Epithelial cell of proximal tubule (primary cell): ENCODE measurements around the gene ACAD9. TPM values are rescaled to one million over a fixed set of nuclear protein-coding genes. Genes with fewer than 3 reads are reported as not detected.

Source experiments
- DNase-seq: peaks from one replicate; pipeline ENCODE4 v3.0.0-alpha.2; 2011; ENCODE audit warnings: low read depth
- H3K4me3 ChIP-seq: 2 replicates; pipeline ENCODE4 v1.5.1; 2011; ENCODE audit warnings: low read depth, mild to moderate bottlenecking, low read length
- CTCF ChIP-seq: conservative IDR thresholded peaks from 2 replicates; pipeline ENCODE4 v1.5.1; 2012; ENCODE audit warnings: low read depth, mild to moderate bottlenecking, low read length
- total RNA-seq: library from RNA; depleted of rRNA; stranded (reverse); fragments of >200 nt; gene quantifications from 2 replicates; pipeline ENCODE4 v1.2.3, GENCODE V29; 2015

The ACAD9 gene
- total RNA-seq, 1 donor from 2014 or later, result 42.8 TPM

- TF ChIP-seq CTCF, result peak; percentile 24
- H3K4me3 ChIP-seq, result peak overlapping the region; percentile 45
- no peak for DNase-seq
These were observed 34.2 kb upstream of the ACAD9 start for GRCh38 chr3:128845119-128845777.

DNA sequence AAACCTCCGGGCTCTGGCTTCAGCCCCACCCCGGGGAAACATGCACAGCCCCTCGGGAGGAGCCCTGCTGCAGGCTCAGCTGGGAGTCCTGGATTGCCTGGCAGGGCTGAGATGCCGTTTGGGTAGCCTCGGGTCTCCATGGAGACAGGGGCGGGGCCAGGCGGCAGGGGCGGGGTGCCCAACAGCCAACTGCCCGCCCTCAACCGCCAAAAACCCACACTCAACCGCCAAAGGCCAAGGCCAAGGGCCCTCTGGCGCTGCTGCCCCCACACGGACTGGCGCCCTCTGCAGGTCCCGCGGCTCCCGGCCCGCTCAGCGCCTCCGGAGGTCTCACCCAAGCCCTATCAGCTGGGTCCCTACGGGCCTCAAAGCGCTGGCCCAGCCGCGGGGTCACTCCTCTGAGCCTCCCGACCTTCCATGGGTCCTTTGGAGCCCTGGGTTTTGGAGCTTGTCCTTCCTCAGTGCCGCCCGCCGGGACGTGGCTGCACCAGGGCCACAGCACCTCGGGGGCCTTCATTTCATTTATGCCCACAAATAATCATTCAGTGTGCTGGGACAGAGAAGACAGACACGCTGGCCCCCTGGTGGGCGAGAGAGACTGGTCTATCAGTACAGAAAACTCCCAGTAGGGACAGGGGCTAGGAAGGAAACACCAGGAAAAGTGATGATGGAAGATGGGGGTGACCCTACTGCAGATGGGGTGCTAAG, 33.5 kb upstream of the ACAD9 start:
- peak overlapping the region; percentile 45 for H3K4me3 ChIP-seq
- no peak for DNase-seq
- peak; percentile 52 for TF ChIP-seq CTCF

DNA sequence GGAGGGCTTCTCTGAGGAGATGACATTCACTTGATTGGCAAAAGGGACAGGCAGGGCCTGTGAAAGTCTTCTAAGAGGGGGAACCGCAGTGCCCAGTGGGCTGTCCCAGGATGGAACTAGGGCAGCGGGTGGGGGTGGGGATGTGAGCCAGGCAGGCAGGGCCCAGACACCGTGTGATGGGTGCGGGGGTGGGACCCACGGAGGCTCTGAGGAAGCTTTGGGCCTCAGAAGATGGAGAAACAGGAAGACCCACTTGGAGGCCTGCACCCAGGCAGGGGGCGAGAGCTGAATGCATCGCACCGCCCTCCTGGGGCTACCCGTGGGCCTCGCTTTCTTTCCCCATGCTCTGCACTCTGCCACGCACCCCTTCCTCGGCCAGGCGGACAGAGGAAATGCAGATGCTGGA, 32.9 kb upstream of the ACAD9 start:
- no peak for TF ChIP-seq CTCF
- no peak overlapping the region for H3K4me3 ChIP-seq
- no peak for DNase-seq

DNA sequence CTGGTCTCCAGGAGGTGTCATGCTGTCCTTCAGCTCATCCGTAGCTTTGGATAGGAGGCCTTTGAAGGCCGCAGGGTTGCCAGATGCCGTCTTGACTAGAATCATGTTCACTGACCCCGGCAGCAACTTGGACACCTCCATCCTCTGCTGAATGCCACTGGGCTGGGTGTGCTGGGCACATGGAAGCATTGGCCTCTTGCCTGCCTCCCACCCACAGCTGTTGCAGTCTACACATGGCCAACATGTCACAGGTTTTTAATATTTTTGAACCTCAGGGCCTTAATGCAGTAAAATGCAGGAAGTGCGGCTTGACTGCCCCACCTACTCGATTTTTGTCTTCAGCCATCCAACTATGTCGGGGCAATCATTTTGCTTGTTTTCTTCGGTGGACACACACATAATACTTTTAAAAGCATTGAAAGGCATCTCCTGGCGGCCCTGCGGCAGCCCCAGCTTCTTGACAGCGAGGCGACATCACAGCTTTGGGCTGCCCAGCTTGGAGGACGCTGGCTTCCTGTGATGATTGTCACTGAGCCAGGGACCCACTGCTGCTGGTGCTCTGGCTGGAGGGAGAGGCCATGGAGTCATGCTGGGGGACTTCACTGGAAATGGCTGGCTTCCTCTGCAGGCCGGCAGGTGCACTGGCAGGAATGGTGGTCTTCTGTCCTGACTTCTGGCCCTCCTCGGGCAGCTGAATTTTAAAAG, 31.6 kb upstream of the ACAD9 start:
- no peak for DNase-seq
- H3K4me3 ChIP-seq, result no peak overlapping the region
- no peak for TF ChIP-seq CTCF

DNA sequence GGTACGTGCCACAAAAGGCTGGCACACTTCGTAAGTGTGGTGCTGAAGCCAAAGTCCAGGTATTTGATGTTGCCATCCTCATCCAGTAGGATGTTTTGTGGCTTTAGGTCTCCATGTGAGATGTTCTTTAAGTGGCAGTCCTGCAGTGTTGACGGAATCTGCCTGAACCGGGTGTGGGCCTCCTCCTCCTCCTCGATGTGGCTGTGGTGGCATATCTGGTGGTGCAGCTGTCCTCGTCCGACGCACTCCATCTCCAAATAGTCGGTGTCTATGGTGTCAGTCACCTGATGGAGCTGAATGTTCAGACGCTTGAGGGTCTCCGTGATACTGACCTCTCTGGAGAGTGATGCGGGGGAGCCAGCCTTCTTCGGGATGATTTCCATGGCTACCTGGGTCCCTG, 30.5 kb upstream of the ACAD9 start:
- no peak for DNase-seq
- H3K4me3 ChIP-seq, result no peak overlapping the region
- TF ChIP-seq CTCF, result no peak

GRCh38 chr3:128849911-128850455, 29.4 kb upstream of the ACAD9 start:
- no peak overlapping the region for H3K4me3 ChIP-seq
- peak; percentile 12 for TF ChIP-seq CTCF
- no peak for DNase-seq
